ENCODE data around the gene PCID2. TPM values are rescaled to one million over a fixed set of nuclear protein-coding genes. Genes with fewer than 3 reads are reported as not detected.

Gene PCID2
- total and polyA plus RNA-seq, 2 experiments from 2014 or later = 79.6 to 107 TPM

DNA sequence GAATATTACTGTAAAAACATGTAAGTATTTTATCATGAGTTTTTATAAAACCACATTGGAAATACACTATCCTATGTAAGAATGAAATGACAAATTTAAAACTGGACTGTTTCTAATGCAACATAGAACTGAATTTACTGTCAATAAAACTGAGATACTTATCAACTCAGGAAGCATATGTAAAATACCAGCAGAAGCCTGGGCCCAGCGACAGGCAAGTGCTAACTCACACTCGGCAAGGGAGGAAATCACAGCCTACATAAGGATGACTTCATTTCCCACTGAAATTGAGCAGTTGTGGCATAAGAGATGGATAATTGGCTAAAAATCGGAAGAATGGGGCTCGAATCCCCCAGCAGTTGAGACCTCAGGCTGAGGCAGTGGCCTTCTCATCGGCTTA, 38.0 kb downstream of the PCID2 start:
- H3K36me3 Mint-ChIP-seq (ENCODE audit: low read depth) = peaks cover 35% of the 10 kb centered on the region
- H3K4me1 ChIP-seq (ENCODE audit: insufficient read depth) = no peaks in the 10 kb centered on the region
- H3K4me3 ChIP-seq = no peak overlapping the region
- no peaks in the 10 kb centered on the region for H3F3A ChIP-seq (replicated peaks; ENCODE audit: low read depth)
- H3K79me2 ChIP-seq (replicated peaks; ENCODE audit: insufficient read depth) = no peaks in the 10 kb centered on the region
- H3K27me3 Mint-ChIP-seq (ENCODE audit: insufficient read depth, low read depth, poor library complexity) = peaks cover 3% of the 10 kb centered on the region
- H3K36me3 ChIP-seq (ENCODE audit: insufficient read depth) = no peaks in the 10 kb centered on the region
- TF ChIP-seq JUNB (IDR thresholded peaks at IDR 0.05; ENCODE audit: unreplicated experiment) (no peak), ZNF331 (CRISPR knock-in tag; IDR thresholded peaks at IDR 0.05; ENCODE audit: low read depth) (no peak), STAT1 (IDR thresholded peaks at IDR 0.05; ENCODE audit: unreplicated experiment) (no peak), NANOG (IDR thresholded peaks at IDR 0.05; ENCODE audit: borderline replicate concordance) (no peak), EZH2 (IDR thresholded peaks at IDR 0.05; ENCODE audit: low read depth, unreplicated experiment) (no peak), EZH2phosphoT487 (IDR thresholded peaks at IDR 0.05; ENCODE audit: unreplicated experiment) (no peak), POLR2AphosphoS5 (IDR thresholded peaks at IDR 0.05; ENCODE audit: low read depth) (no peak), CREB1 (CRISPR knock-in tag; IDR thresholded peaks at IDR 0.05; ENCODE audit: low read depth) (no peak), ZNF114 (CRISPR knock-in tag; IDR thresholded peaks at IDR 0.05) (no peak)
- TF ChIP-seq, protein P1, sequence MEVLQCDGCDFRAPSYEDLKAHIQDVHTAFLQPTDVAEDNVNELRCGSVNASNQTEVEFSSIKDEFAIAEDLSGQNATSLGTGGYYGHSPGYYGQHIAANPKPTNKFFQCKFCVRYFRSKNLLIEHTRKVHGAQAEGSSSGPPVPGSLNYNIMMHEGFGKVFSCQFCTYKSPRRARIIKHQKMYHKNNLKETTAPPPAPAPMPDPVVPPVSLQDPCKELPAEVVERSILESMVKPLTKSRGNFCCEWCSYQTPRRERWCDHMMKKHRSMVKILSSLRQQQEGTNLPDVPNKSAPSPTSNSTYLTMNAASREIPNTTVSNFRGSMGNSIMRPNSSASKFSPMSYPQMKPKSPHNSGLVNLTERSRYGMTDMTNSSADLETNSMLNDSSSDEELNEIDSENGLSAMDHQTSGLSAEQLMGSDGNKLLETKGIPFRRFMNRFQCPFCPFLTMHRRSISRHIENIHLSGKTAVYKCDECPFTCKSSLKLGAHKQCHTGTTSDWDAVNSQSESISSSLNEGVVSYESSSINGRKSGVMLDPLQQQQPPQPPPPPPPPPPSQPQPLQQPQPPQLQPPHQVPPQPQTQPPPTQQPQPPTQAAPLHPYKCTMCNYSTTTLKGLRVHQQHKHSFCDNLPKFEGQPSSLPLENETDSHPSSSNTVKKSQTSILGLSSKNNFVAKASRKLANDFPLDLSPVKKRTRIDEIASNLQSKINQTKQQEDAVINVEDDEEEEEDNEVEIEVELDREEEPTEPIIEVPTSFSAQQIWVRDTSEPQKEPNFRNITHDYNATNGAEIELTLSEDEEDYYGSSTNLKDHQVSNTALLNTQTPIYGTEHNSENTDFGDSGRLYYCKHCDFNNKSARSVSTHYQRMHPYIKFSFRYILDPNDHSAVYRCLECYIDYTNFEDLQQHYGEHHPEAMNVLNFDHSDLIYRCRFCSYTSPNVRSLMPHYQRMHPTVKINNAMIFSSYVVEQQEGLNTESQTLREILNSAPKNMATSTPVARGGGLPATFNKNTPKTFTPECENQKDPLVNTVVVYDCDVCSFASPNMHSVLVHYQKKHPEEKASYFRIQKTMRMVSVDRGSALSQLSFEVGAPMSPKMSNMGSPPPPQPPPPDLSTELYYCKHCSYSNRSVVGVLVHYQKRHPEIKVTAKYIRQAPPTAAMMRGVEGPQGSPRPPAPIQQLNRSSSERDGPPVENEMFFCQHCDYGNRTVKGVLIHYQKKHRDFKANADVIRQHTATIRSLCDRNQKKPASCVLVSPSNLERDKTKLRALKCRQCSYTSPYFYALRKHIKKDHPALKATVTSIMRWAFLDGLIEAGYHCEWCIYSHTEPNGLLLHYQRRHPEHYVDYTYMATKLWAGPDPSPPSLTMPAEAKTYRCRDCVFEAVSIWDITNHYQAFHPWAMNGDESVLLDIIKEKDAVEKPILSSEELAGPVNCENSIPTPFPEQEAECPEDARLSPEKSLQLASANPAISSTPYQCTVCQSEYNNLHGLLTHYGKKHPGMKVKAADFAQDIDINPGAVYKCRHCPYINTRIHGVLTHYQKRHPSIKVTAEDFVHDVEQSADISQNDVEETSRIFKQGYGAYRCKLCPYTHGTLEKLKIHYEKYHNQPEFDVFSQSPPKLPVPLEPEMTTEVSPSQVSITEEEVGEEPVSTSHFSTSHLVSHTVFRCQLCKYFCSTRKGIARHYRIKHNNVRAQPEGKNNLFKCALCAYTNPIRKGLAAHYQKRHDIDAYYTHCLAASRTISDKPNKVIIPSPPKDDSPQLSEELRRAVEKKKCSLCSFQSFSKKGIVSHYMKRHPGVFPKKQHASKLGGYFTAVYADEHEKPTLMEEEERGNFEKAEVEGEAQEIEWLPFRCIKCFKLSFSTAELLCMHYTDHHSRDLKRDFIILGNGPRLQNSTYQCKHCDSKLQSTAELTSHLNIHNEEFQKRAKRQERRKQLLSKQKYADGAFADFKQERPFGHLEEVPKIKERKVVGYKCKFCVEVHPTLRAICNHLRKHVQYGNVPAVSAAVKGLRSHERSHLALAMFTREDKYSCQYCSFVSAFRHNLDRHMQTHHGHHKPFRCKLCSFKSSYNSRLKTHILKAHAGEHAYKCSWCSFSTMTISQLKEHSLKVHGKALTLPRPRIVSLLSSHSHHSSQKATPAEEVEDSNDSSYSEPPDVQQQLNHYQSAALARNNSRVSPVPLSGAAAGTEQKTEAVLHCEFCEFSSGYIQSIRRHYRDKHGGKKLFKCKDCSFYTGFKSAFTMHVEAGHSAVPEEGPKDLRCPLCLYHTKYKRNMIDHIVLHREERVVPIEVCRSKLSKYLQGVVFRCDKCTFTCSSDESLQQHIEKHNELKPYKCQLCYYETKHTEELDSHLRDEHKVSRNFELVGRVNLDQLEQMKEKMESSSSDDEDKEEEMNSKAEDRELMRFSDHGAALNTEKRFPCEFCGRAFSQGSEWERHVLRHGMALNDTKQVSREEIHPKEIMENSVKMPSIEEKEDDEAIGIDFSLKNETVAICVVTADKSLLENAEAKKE (CRISPR knock-in tag; IDR thresholded peaks at IDR 0.05) = no peak
- TF ChIP-seq, protein P2, sequence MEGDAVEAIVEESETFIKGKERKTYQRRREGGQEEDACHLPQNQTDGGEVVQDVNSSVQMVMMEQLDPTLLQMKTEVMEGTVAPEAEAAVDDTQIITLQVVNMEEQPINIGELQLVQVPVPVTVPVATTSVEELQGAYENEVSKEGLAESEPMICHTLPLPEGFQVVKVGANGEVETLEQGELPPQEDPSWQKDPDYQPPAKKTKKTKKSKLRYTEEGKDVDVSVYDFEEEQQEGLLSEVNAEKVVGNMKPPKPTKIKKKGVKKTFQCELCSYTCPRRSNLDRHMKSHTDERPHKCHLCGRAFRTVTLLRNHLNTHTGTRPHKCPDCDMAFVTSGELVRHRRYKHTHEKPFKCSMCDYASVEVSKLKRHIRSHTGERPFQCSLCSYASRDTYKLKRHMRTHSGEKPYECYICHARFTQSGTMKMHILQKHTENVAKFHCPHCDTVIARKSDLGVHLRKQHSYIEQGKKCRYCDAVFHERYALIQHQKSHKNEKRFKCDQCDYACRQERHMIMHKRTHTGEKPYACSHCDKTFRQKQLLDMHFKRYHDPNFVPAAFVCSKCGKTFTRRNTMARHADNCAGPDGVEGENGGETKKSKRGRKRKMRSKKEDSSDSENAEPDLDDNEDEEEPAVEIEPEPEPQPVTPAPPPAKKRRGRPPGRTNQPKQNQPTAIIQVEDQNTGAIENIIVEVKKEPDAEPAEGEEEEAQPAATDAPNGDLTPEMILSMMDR (conservative IDR thresholded peaks at IDR 0.05; ENCODE audit: low read depth in 2 of 2) = no peak
- TF ChIP-seq, protein P3, sequence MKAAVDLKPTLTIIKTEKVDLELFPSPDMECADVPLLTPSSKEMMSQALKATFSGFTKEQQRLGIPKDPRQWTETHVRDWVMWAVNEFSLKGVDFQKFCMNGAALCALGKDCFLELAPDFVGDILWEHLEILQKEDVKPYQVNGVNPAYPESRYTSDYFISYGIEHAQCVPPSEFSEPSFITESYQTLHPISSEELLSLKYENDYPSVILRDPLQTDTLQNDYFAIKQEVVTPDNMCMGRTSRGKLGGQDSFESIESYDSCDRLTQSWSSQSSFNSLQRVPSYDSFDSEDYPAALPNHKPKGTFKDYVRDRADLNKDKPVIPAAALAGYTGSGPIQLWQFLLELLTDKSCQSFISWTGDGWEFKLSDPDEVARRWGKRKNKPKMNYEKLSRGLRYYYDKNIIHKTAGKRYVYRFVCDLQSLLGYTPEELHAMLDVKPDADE (IDR thresholded peaks at IDR 0.05) = no peak
- TF ChIP-seq, protein P4, sequence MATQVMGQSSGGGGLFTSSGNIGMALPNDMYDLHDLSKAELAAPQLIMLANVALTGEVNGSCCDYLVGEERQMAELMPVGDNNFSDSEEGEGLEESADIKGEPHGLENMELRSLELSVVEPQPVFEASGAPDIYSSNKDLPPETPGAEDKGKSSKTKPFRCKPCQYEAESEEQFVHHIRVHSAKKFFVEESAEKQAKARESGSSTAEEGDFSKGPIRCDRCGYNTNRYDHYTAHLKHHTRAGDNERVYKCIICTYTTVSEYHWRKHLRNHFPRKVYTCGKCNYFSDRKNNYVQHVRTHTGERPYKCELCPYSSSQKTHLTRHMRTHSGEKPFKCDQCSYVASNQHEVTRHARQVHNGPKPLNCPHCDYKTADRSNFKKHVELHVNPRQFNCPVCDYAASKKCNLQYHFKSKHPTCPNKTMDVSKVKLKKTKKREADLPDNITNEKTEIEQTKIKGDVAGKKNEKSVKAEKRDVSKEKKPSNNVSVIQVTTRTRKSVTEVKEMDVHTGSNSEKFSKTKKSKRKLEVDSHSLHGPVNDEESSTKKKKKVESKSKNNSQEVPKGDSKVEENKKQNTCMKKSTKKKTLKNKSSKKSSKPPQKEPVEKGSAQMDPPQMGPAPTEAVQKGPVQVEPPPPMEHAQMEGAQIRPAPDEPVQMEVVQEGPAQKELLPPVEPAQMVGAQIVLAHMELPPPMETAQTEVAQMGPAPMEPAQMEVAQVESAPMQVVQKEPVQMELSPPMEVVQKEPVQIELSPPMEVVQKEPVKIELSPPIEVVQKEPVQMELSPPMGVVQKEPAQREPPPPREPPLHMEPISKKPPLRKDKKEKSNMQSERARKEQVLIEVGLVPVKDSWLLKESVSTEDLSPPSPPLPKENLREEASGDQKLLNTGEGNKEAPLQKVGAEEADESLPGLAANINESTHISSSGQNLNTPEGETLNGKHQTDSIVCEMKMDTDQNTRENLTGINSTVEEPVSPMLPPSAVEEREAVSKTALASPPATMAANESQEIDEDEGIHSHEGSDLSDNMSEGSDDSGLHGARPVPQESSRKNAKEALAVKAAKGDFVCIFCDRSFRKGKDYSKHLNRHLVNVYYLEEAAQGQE (IDR thresholded peaks at IDR 0.05; ENCODE audit: unreplicated experiment) = no peak
- no peak overlapping the region for H3K4me2 ChIP-seq
- no peak overlapping the region for H3K27ac ChIP-seq (ENCODE audit: low read depth)
- H3K4me1 Mint-ChIP-seq = peaks cover 2% of the 10 kb centered on the region; the same call in 2 of the 3 replicates
- H4K20me1 ChIP-seq (replicated peaks; ENCODE audit: insufficient read depth) = no peaks in the 10 kb centered on the region; the same call in 1 of the 2 replicates
- DNase-seq (ENCODE audit: low spot score) (no peak), ATAC-seq (no peak)
- H3K27me3 ChIP-seq (ENCODE audit: insufficient read depth) = no peaks in the 10 kb centered on the region
- no peak overlapping the region for H3K4me3 Mint-ChIP-seq
- H3K27ac Mint-ChIP-seq = no peak overlapping the region
- H3K9me2 ChIP-seq (ENCODE audit: insufficient read depth) = no peaks in the 10 kb centered on the region
- H2AFZ ChIP-seq = no peak overlapping the region
- no peaks in the 10 kb centered on the region for H3K9me3 Mint-ChIP-seq
